Activated naive CD8-positive, alpha-beta T cell treated with anti-CD3 and anti-CD28 coated beads for 36 hours (primary cell): ENCODE data around the gene IL37. TPM values are rescaled to one million over a fixed set of nuclear protein-coding genes. Genes with fewer than 3 reads are reported as not detected.
"Not testable (repeated sequence)": the region's sequence is repeated elsewhere in the genome, so short reads cannot be mapped to it uniquely, and the experiment has no call there.

Experiments
- DNase-seq: peaks from one replicate; pipeline ENCODE4 v3.0.0; 2021
- H3K27ac Mint-ChIP-seq: one replicate; pipeline ENCODE4 v1.8.0; 2022; ENCODE audit warnings: mild to moderate bottlenecking, moderate library complexity, mixed read lengths
- H3K27me3 Mint-ChIP-seq: one replicate; pipeline ENCODE4 v1.8.0; 2022; ENCODE audit warnings: mild to moderate bottlenecking, mixed read lengths
- H3K36me3 Mint-ChIP-seq: one replicate; pipeline ENCODE4 v1.8.0; 2021; ENCODE audit warnings: mild to moderate bottlenecking, mixed read lengths
- H3K4me1 Mint-ChIP-seq: one replicate; pipeline ENCODE4 v1.8.0; 2021; ENCODE audit warnings: mixed read lengths
- H3K4me3 Mint-ChIP-seq: one replicate; pipeline ENCODE4 v1.8.0; 2022; ENCODE audit warnings: mild to moderate bottlenecking, moderate library complexity, mixed read lengths
- H3K9me3 Mint-ChIP-seq: one replicate; pipeline ENCODE4 v1.8.0; 2022; ENCODE audit warnings: mixed read lengths
- total RNA-seq, 2 experiments: library from RNA; stranded (reverse); gene quantifications; one replicate each; pipeline ENCODE4 v1.2.3, GENCODE V29; 2021

IL37 gene
- total RNA-seq, 2 experiments from 2014 or later = not detected

DNA sequence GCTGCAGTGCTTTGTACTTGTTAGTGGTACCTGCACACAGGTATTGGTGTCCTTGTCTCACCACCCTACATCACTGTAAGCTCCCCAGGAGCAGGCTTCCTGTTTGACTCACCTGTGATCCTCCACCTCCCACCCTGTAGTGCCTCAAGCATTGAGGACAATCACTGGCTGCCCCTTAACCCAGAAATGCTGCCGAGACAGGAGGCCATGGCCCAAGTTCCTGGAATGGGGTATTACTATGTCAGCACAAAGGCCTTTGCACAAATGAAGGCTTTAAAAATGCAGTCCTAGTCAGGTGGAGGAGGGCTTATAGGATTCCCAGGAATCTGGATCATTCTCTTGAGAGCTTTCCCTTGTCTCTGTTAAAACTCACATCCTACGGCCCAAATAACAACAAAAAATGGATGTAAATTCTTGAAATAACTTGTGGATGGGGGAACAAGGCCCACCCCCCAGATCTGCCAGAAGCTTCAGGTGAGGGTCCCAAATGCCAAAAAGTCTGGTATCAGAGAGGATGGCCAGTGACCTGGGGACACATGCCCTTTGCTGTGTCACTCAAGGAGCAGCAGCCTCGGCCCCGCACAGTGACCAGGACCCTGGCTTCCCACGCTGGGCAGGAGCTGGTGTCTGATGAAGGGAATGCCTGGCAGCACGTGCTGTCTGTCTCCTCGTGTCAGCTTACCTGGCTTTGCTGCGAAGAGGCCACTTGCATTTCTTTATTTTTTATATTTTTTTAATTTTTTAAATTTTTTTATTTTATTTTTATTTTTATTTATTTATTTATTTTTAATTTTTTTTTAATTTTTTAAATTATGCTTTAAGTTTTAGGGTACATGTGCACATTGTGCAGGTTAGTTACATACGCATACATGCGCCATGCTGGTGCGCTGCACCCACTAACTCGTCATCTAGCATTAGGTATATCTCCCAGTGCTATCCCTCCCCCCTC lies 3.7 kb upstream of the IL37 start:
- Mint-ChIP-seq H3K27ac (no peak overlapping the region), H3K27me3 (no peaks in the 10 kb centered on the region), H3K4me1 (no peaks in the 10 kb centered on the region), H3K9me3 (no peaks in the 10 kb centered on the region), H3K36me3 (no peaks in the 10 kb centered on the region), H3K4me3 (no peak overlapping the region)
- no peak for DNase-seq

DNA sequence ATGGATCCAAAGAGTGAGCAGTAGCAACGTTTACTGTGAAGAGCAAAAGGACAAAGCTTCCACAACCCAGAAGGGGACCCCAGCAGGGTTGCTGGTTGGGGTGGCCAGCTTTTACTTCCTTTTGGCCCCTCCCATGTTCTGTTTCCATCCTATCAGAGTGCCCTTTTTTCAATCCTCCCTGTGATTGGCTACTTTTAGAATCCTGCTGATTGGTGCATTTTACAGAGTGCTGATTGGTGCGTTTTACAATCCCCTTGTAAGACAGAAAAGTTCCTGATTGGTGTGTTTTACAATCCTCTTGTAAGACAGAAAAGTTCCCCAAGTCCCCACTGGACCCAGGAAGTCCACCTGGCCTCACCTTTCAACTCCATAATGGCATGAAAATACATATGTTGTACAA lies 2.4 kb upstream of the IL37 start:
- not testable (repeated sequence) for H3K4me1 Mint-ChIP-seq, H3K27me3 Mint-ChIP-seq, H3K36me3 Mint-ChIP-seq, H3K4me3 Mint-ChIP-seq, H3K27ac Mint-ChIP-seq, H3K9me3 Mint-ChIP-seq, DNase-seq

DNA sequence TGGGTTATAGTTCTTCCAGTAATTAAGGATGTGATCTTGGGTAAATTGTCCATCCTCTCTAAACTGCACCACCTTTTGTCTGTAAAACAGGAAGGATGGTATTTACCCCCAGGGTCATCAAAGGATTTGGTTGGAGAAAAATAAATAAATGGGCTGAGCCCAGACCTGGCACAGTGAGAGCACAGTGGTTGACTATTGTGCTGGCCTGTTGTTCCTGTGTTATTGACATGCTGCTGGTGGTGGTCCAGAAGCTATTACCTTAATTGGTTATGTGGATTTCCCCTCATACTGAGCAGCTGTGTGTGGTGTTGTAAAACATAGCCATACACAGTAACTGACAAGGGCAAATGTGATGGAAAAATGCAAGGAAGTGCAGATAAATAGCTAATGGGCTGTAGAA lies 746 bp upstream of the IL37 start:
- Mint-ChIP-seq H3K27me3 (no peaks in the 10 kb centered on the region), H3K9me3 (no peaks in the 10 kb centered on the region), H3K36me3 (no peaks in the 10 kb centered on the region), H3K27ac (no peak overlapping the region), H3K4me1 (peaks cover 7% of the 10 kb centered on the region), H3K4me3 (no peak overlapping the region)
- DNase-seq = no peak

DNA sequence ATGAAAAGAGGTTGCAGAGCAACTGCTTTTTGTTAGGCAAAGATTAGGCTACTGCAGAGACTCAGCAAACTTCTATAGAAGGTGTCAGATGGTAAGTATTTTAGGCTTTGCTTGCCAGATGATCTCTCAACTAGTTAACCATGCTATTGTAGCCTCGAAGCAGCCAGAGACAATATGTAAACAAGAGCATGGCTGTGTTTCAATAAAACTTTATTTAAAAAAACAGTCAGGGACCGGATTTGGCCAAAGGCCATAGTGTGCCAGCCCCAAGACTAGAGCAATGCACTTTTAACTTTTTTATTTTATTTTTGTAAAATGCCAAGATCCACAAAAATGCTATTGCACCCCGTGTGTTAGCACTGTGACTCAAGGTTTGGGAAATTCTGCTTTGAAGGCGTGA lies 1.4 kb downstream of the IL37 start:
- no peak for DNase-seq
- H3K27ac Mint-ChIP-seq = no peak overlapping the region
- no peaks in the 10 kb centered on the region for H3K36me3 Mint-ChIP-seq

DNA sequence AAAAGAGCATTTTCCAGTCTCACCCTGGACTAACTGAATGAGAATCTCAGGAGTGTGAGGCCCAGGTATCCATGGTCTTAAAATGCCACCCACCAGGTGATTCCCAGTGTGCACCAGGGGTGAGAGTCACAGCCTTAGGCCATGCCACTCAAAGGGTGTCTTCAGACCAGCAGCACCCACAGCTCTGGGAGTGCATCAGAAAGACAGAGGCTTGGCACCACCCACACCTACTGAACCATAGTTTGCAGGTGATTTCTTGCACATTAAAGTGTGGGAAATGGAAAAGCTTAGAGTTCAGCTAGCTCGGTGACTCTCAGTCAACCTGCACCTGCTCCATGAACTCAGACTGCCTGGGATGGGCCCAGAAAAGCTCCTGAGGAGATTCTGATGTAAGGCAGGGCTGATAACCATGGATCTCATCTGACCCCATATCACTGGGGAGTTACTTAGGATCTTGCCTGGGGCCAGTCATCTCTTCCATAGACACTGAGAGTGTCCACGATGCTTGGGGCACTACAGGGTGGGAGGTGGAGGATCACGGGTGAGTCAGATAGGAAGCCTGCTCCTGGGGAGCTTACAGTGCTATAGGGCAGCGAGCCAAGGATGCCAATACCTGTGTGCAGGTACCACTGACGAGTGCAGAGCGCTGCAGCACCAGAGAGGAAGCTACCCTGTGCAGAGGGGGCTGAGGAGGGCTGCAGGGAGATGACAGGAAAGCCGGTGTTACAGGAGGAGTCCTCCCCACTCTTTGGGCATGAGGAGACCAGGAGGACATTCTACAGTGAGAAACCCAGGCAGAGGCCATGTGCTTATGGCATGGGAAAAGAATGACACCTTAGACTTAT lies 4.6 kb downstream of the IL37 start:
- Mint-ChIP-seq H3K9me3 (no peaks in the 10 kb centered on the region), H3K36me3 (no peaks in the 10 kb centered on the region), H3K4me1 (peaks cover 28% of the 10 kb centered on the region), H3K4me3 (peak overlapping the region; percentile 7), H3K27me3 (no peaks in the 10 kb centered on the region), H3K27ac (peak overlapping the region; percentile 86)
- DNase-seq = peak; percentile 29

More for the DNA sequence above, 1.4 kb downstream of the IL37 start:
- Mint-ChIP-seq H3K9me3 (no peaks in the 10 kb centered on the region), H3K4me1 (peaks cover 27% of the 10 kb centered on the region), H3K4me3 (no peak overlapping the region), H3K27me3 (no peaks in the 10 kb centered on the region)

DNA sequence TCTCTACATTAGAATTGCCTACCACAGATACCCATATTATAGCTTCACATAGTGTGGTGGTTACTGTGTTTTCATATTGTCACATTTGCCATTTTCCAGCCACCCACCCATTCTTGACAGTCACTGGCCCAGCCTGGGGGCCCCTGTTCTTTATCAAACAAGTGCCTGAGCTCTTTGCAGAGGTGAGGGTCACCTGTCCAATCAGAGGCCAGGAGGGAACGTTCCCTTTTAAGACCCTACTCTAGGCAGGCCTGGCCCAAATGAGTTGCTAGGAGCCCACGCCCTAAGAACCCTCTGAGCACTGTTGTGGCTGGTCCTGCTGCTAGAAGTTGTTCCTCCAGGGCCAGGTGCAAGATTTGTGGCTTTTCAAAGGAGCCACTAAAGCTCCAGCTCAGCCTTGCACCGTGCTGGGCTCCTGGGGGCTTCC lies 5.2 kb downstream of the IL37 start:
- H3K4me1 Mint-ChIP-seq = peaks cover 30% of the 10 kb centered on the region
- H3K27me3 Mint-ChIP-seq = no peaks in the 10 kb centered on the region
- no peaks in the 10 kb centered on the region for H3K36me3 Mint-ChIP-seq
- peak overlapping the region; percentile 86 for H3K27ac Mint-ChIP-seq
- no peak overlapping the region for H3K4me3 Mint-ChIP-seq
- DNase-seq = peak; percentile 52
- H3K9me3 Mint-ChIP-seq = no peaks in the 10 kb centered on the region

DNA sequence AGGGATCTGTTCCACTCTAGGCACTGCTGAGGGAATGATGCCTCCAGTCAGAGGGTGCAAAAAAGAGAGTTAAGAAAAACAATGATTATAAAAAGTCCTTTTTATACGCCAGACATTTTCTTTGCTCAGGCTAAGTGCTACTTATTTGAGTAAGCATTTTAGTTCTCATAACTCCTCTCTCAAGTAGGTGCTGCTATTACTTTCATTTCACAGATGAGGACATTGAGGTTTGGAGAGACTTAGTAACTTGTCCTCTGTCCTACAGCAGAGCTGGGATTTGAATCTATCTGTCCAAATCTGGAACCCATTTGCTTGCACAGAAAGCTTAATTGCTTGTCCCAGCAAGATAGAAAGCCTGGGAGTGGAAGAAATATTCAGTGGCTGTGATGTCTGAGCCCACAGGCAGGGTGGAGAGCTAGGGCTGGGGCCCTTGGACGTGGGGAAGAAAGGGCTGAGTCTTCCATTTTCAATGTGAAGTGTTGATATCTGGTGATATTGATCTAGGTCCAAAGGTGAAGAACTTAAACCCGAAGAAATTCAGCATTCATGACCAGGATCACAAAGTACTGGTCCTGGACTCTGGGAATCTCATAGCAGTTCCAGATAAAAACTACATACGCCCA lies 5.8 kb downstream of the IL37 start:
- H3K4me1 Mint-ChIP-seq = peaks cover 30% of the 10 kb centered on the region
- no peaks in the 10 kb centered on the region for H3K36me3 Mint-ChIP-seq
- no peak for DNase-seq
- peak overlapping the region; percentile 86 for H3K27ac Mint-ChIP-seq
- no peak overlapping the region for H3K4me3 Mint-ChIP-seq
- no peaks in the 10 kb centered on the region for H3K27me3 Mint-ChIP-seq
- H3K9me3 Mint-ChIP-seq = no peaks in the 10 kb centered on the region

DNA sequence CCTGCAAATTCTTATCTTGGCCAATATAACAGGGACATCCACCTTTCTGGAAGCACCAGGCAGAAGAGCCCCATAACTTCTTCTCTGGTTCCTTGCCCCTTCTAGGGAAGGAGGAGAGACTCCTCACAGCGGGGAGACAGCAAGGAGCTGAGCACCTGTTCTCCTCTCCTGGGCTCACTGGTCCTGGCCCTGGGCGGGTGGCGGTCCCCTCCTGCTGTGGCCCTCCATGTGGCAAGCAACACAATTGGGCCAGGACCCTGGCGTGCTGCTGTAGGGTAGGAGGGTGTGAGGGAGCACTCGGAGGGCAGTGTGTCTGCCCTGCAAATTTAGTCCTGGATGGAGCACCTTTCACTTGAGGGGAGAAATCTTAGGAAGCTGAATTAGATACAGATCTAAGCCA lies 6.9 kb downstream of the IL37 start:
- Mint-ChIP-seq H3K4me3 (no peak overlapping the region), H3K27ac (no peak overlapping the region), H3K4me1 (peaks cover 30% of the 10 kb centered on the region), H3K36me3 (no peaks in the 10 kb centered on the region), H3K27me3 (no peaks in the 10 kb centered on the region), H3K9me3 (no peaks in the 10 kb centered on the region)
- no peak for DNase-seq

DNA sequence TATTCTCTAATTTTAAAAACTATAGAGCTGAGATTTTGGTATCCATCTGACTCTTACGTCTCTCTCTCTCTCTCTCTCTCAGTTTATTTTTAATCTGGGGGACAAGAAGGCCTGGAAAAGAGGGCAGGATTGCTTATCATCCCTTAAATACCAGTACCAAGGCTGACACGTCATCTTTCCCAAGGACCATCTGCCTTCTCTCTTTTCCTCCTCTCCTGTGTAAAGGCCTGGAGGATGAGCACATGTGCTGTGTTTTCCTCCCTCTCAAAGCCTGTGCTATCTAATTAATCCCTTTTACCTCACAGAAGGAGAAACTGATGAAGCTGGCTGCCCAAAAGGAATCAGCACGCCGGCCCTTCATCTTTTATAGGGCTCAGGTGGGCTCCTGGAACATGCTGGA lies 7.3 kb downstream of the IL37 start:
- no peaks in the 10 kb centered on the region for H3K36me3 Mint-ChIP-seq
- H3K27ac Mint-ChIP-seq = no peak overlapping the region
- peaks cover 30% of the 10 kb centered on the region for H3K4me1 Mint-ChIP-seq
- no peak for DNase-seq
- H3K27me3 Mint-ChIP-seq = no peaks in the 10 kb centered on the region
- no peaks in the 10 kb centered on the region for H3K9me3 Mint-ChIP-seq
- H3K4me3 Mint-ChIP-seq = no peak overlapping the region

DNA sequence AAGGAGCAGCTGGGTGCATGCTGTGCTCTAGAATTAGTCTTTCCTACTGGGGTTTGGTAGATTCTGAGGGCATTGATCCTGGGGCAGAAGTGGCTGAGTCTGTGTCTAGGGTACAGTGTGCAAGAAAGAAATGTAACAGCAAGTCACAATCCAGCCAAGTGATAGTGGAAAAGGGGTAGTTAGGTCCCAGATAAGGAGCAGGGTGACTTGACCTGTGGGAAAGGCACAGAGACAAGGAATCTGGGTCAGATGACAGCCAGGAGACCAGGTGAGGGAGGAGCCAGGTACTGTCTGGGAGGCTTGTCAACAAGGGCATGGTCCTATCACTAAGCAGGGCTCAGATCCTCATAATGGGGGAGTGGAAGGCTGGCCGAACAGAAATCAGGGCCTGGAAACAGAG lies 8.1 kb downstream of the IL37 start:
- DNase-seq = no peak
- no peaks in the 10 kb centered on the region for H3K9me3 Mint-ChIP-seq
- H3K27me3 Mint-ChIP-seq = no peaks in the 10 kb centered on the region
- H3K4me3 Mint-ChIP-seq = no peak overlapping the region
- no peaks in the 10 kb centered on the region for H3K36me3 Mint-ChIP-seq
- no peak overlapping the region for H3K27ac Mint-ChIP-seq
- H3K4me1 Mint-ChIP-seq = peaks cover 30% of the 10 kb centered on the region

DNA sequence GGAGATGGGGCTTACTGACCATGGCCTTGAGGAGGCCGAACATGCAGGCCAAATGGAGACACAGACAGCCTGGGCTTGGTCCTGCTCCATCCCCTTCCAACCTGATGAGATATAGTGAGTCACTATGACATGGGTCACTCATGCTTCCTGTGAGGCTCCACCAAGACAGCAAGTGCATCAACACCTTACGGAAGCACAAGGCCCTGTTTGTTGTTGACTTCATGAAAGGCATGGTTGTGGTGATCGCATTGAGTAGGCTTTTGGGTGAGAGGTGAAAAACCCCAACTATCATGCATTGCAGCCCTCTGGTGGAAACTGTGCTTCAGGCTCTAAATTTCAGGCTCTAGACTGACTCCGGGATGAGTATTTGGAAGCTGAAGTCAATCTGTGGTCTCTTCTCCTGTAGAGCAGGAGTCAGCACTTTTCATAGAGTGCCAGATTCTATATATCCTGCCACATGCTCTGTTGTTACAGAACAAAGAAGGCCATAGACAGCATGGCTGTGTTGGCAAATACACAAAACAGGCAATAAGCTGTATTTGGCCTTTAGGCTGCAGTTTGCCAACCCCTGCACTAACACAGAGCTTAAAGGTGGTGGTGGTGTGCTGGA lies 10.1 kb downstream of the IL37 start:
- Mint-ChIP-seq H3K36me3 (no peaks in the 10 kb centered on the region), H3K4me3 (no peak overlapping the region), H3K27me3 (no peaks in the 10 kb centered on the region), H3K27ac (no peak overlapping the region), H3K4me1 (peaks cover 16% of the 10 kb centered on the region), H3K9me3 (no peaks in the 10 kb centered on the region)
- DNase-seq = no peak

DNA sequence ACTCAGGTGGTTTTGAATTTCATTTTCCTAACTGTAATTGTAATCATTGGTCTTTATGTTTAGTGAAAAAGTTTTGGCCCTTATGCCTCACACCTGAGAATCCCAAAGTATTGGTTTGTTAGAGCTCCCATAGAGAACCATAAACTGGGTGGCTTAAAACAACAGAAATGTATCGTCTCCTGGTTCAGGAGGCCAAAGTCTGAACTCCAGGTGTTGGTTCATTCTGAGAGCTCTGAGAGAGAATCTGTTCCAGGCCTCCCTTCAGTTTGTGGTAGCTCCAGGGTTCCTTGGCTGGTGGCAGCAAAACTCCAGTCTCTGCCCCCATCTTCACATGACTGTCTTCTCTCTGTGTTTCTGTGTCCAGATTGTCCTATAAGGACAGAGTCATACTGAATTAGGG lies 11.0 kb downstream of the IL37 start:
- Mint-ChIP-seq H3K27me3 (no peaks in the 10 kb centered on the region), H3K9me3 (no peaks in the 10 kb centered on the region), H3K27ac (no peak overlapping the region), H3K36me3 (no peaks in the 10 kb centered on the region), H3K4me1 (peaks cover 7% of the 10 kb centered on the region), H3K4me3 (no peak overlapping the region)
- DNase-seq = no peak

DNA sequence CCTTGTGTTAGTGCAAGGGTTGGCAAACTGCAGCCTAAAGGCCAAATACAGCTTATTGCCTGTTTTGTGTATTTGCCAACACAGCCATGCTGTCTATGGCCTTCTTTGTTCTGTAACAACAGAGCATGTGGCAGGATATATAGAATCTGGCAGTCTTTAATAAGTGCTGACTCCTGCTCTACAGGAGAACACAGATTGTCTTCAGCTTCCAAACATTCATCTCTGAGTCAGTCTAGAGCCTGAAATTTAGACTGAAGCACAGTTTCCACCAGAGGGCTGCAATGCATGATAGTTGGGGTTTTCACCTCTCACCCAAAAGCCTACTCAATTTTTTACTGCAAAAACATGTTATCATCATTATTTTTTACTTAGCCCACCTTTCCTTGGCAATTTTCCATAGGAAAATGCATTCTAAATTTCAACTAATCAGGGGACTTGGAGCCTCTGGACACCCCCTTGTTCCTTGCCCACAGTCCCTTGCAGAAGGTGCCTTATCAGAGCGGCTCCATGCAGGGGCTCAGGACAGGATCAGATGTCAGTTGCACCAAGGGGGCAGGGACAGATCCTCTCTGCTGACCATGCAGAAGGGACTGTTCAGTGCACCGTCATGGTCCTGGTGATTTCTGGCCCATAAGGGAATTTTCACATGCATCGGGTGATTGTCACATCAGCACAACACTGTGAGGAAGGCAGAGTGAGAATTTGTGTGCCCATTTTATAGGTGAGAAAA lies 12.4 kb downstream of the IL37 start:
- Mint-ChIP-seq H3K27me3 (peaks cover 4% of the 10 kb centered on the region), H3K4me3 (no peak overlapping the region), H3K36me3 (no peaks in the 10 kb centered on the region), H3K4me1 (peaks cover 2% of the 10 kb centered on the region), H3K9me3 (no peaks in the 10 kb centered on the region), H3K27ac (no peak overlapping the region)
- no peak for DNase-seq

DNA sequence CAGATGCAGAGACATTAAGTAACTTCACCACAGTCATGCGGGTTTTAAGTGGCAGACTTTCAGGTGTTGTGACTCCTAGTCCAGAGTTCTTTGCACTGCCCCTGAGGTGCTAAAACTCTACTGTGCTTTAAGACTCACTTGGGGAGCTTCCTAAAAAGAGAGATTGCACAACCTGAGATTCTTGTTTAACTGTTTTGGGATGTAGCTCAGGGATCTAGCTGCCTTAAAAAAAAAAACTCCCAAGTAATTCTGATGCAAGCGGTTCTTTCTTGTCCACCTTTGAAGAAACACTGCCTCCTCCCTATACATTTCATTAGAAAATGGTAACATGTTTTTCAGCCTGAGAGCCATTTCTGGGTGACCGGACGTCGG lies 13.0 kb downstream of the IL37 start:
- H3K4me3 Mint-ChIP-seq = no peak overlapping the region
- DNase-seq = no peak
- H3K27ac Mint-ChIP-seq = no peak overlapping the region
- peaks cover 2% of the 10 kb centered on the region for H3K4me1 Mint-ChIP-seq
- H3K36me3 Mint-ChIP-seq = no peaks in the 10 kb centered on the region
- H3K27me3 Mint-ChIP-seq = peaks cover 4% of the 10 kb centered on the region
- no peaks in the 10 kb centered on the region for H3K9me3 Mint-ChIP-seq
